Sigmoid colon (tissue), 4 donors: Measurements from ENCODE around the gene CNMD.
"Not testable (repeated sequence)": the region's sequence is repeated elsewhere in the genome, so short reads cannot be mapped to it uniquely, and the experiment has no call there.

ENCODE experiments used
- POLR2A ChIP-seq, 2 donors: fragments of 450-650 bp; IDR thresholded peaks; one replicate each; pipeline ENCODE4 v1.6.1; 2016; ENCODE audit warnings: antibody characterized with exemption in 2 of 2, mild to moderate bottlenecking in 2 of 2, moderate library complexity in 2 of 2
- POLR2AphosphoS5 ChIP-seq, 4 donors: sonication (generic); formaldehyde crosslinking; IDR thresholded peaks; one replicate each; pipeline ENCODE4 v1.6.1; 2017; ENCODE audit warnings: antibody characterized with exemption in 4 of 4
- TF ChIP-seq, protein P1 (sequence below), 4 experiments: fragments of 450-650 bp in 3 of 4; fragments of 200-600 bp in 1 of 4; IDR thresholded peaks; one replicate each; pipeline ENCODE4 v1.5.1; 2016 to 2019; ENCODE audit warnings: antibody characterized with exemption in 4 of 4, mild to moderate bottlenecking in 3 of 4, moderate library complexity in 2 of 4

DNA sequence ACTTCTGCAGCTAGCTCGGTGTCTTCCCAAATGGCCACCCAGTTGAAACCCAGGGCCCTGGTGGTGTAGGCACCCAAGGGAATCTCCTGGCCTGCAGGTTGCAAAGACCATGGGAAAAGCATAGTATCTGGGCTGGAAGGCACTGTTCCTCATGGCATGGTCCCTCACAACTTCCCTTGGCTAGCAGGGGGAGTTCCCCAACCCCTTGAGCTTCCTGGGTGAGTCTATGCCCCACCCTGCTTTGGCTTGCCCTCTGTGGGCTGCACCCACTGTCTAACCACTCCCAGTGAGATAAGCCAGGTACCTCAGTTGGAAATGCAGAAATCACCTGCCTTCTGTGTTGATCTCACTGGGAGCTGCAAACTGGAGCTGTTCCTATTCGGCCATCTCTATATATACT lies 18.3 kb downstream of the CNMD start:
- TF ChIP-seq, protein P1, sequence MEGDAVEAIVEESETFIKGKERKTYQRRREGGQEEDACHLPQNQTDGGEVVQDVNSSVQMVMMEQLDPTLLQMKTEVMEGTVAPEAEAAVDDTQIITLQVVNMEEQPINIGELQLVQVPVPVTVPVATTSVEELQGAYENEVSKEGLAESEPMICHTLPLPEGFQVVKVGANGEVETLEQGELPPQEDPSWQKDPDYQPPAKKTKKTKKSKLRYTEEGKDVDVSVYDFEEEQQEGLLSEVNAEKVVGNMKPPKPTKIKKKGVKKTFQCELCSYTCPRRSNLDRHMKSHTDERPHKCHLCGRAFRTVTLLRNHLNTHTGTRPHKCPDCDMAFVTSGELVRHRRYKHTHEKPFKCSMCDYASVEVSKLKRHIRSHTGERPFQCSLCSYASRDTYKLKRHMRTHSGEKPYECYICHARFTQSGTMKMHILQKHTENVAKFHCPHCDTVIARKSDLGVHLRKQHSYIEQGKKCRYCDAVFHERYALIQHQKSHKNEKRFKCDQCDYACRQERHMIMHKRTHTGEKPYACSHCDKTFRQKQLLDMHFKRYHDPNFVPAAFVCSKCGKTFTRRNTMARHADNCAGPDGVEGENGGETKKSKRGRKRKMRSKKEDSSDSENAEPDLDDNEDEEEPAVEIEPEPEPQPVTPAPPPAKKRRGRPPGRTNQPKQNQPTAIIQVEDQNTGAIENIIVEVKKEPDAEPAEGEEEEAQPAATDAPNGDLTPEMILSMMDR (IDR thresholded peaks at IDR 0.05) = not testable (repeated sequence)
- TF ChIP-seq POLR2A, POLR2AphosphoS5 (IDR thresholded peaks at IDR 0.05): not testable (repeated sequence)
